Fibroblast of lung (primary cell): Measurements from ENCODE around the gene AGAP2.

ENCODE experiments used
- CTCF ChIP-seq, 2 donors: IDR thresholded peaks in 1 of 2; conservative IDR thresholded peaks in 1 of 2; 1 replicate in 1 of 2; 2 replicates in 1 of 2; pipeline ENCODE4 v1.5.1; 2011 to 2012; ENCODE audit warnings: low read length in 2 of 2, control low read depth in 1 of 2, inconsistent platforms in 1 of 2, low read depth in 1 of 2, mild to moderate bottlenecking in 1 of 2
- EZH2 ChIP-seq: IDR thresholded peaks from 2 replicates; pipeline ENCODE4 v1.5.1; 2012; ENCODE audit warnings: low read length, control low read depth, mild to moderate bottlenecking; ENCODE audit errors: missing control alignments

GRCh38 chr12:57776247-57776587, 37.7 kb upstream of the AGAP2 start:
- TF ChIP-seq CTCF (conservative IDR thresholded peaks at IDR 0.05 in 1 of 2, IDR thresholded peaks at IDR 0.05 in 1 of 2; ENCODE audit: low read depth in 1 of 2, low read length in 2 of 2) (no peak), EZH2 (no peak)
